ENCODE results near the gene DPM2. TPM values are rescaled to one million over a fixed set of nuclear protein-coding genes. Genes with fewer than 3 reads are reported as not detected.

The DPM2 gene
- total and polyA plus RNA-seq, 2 experiments from 2014 or later = 36.6 to 92.4 TPM

DNA sequence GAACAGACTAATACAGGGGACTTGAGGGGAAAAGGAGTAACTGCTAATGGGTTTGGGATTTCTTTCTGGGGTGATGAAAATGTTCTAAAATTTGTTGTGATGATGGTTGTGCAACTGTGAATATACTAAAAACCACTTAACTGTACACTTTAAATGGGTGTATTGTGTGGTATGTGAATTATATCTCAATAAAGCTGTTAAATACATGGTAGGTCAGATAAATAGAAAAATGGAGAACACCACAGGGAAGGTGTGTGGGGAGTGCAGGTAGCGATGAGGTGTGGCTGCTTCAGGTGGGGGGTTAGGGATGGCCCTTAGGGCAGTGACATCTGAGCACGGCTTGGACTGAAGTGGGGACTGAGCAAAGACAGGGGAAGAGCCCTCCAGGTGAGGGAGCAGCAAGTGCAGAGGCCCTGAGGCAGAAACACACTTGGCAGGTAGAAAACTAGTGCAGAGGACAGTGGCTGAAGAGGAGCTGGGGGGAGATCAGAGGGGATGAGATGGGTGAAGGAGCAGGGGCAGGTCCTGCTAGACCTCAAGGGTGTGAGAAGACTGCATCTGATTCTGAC lies 22.3 kb upstream of the DPM2 start (continued):
- TF ChIP-seq, protein P1, sequence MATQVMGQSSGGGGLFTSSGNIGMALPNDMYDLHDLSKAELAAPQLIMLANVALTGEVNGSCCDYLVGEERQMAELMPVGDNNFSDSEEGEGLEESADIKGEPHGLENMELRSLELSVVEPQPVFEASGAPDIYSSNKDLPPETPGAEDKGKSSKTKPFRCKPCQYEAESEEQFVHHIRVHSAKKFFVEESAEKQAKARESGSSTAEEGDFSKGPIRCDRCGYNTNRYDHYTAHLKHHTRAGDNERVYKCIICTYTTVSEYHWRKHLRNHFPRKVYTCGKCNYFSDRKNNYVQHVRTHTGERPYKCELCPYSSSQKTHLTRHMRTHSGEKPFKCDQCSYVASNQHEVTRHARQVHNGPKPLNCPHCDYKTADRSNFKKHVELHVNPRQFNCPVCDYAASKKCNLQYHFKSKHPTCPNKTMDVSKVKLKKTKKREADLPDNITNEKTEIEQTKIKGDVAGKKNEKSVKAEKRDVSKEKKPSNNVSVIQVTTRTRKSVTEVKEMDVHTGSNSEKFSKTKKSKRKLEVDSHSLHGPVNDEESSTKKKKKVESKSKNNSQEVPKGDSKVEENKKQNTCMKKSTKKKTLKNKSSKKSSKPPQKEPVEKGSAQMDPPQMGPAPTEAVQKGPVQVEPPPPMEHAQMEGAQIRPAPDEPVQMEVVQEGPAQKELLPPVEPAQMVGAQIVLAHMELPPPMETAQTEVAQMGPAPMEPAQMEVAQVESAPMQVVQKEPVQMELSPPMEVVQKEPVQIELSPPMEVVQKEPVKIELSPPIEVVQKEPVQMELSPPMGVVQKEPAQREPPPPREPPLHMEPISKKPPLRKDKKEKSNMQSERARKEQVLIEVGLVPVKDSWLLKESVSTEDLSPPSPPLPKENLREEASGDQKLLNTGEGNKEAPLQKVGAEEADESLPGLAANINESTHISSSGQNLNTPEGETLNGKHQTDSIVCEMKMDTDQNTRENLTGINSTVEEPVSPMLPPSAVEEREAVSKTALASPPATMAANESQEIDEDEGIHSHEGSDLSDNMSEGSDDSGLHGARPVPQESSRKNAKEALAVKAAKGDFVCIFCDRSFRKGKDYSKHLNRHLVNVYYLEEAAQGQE (IDR thresholded peaks at IDR 0.05; ENCODE audit: unreplicated experiment) = no peak
- TF ChIP-seq EZH2 (IDR thresholded peaks at IDR 0.05; ENCODE audit: low read depth, unreplicated experiment) (no peak), ETS1 (IDR thresholded peaks at IDR 0.05) (no peak)

DNA sequence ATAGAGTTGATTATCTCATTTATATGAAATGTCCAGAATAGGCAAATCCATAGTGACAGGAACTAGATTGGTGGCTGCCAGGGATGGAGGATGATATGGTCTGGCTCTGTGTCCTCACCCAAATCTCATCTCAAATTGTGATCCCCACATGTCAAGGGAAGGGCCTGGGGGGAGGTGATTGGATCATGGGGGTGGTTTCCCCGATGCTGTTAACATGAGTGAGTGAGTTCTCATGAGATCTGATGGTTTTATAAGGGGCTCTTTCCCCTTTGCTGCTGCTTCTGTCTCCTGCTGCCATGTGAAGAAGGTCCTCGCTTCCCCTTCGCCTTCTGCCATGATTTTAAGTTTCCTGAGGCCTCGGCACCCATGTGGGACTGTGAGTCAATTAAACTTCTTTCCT lies 21.7 kb upstream of the DPM2 start:
- Mint-ChIP-seq H3K27me3 (ENCODE audit: insufficient read depth, low read depth, poor library complexity) (peaks cover 22% of the 10 kb centered on the region), H3K9me3 (no peaks in the 10 kb centered on the region), H3K4me1 (peaks cover 53% of the 10 kb centered on the region), H3K4me3 (no peak overlapping the region), H3K36me3 (ENCODE audit: low read depth) (peaks cover 2% of the 10 kb centered on the region; the same call in 1 of the 3 replicates), H3K27ac (no peak overlapping the region)
- H3K4me1 ChIP-seq (ENCODE audit: insufficient read depth) = peaks cover 19% of the 10 kb centered on the region
- no peaks in the 10 kb centered on the region for H3K27me3 ChIP-seq (ENCODE audit: insufficient read depth)
- no peak for ATAC-seq
- H4K20me1 ChIP-seq (replicated peaks; ENCODE audit: insufficient read depth) = peaks cover 22% of the 10 kb centered on the region
- no peak overlapping the region for H3K27ac ChIP-seq (ENCODE audit: low read depth)
- H3F3A ChIP-seq (replicated peaks; ENCODE audit: low read depth) = 0 out of 2 replicates have a peak, but pooled peaks cover 3% of the 10 kb centered on the region
- H2AFZ ChIP-seq = no peak overlapping the region
- H3K9me2 ChIP-seq (ENCODE audit: insufficient read depth) = no peaks in the 10 kb centered on the region
- no peak overlapping the region for H3K4me2 ChIP-seq
- no peaks in the 10 kb centered on the region for H3K36me3 ChIP-seq (ENCODE audit: insufficient read depth)
- H3K79me2 ChIP-seq (replicated peaks; ENCODE audit: insufficient read depth) = peaks cover 96% of the 10 kb centered on the region
- no peak overlapping the region for H3K4me3 ChIP-seq
- no peak for DNase-seq (ENCODE audit: low spot score)
- TF ChIP-seq EZH2phosphoT487 (IDR thresholded peaks at IDR 0.05; ENCODE audit: unreplicated experiment) = no peak
- TF ChIP-seq, protein P2, sequence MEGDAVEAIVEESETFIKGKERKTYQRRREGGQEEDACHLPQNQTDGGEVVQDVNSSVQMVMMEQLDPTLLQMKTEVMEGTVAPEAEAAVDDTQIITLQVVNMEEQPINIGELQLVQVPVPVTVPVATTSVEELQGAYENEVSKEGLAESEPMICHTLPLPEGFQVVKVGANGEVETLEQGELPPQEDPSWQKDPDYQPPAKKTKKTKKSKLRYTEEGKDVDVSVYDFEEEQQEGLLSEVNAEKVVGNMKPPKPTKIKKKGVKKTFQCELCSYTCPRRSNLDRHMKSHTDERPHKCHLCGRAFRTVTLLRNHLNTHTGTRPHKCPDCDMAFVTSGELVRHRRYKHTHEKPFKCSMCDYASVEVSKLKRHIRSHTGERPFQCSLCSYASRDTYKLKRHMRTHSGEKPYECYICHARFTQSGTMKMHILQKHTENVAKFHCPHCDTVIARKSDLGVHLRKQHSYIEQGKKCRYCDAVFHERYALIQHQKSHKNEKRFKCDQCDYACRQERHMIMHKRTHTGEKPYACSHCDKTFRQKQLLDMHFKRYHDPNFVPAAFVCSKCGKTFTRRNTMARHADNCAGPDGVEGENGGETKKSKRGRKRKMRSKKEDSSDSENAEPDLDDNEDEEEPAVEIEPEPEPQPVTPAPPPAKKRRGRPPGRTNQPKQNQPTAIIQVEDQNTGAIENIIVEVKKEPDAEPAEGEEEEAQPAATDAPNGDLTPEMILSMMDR (conservative IDR thresholded peaks at IDR 0.05; ENCODE audit: low read depth in 2 of 2) = no peak
- TF ChIP-seq, protein P1 (IDR thresholded peaks at IDR 0.05; ENCODE audit: unreplicated experiment) = no peak
- TF ChIP-seq ZNF114 (CRISPR knock-in tag; IDR thresholded peaks at IDR 0.05) = no peak
- TF ChIP-seq ETS1 (IDR thresholded peaks at IDR 0.05) = no peak
- TF ChIP-seq JUNB (IDR thresholded peaks at IDR 0.05; ENCODE audit: unreplicated experiment) = no peak
- no peak for TF ChIP-seq NANOG (IDR thresholded peaks at IDR 0.05; ENCODE audit: borderline replicate concordance)
- no peak for TF ChIP-seq STAT1 (IDR thresholded peaks at IDR 0.05; ENCODE audit: unreplicated experiment)
- no peak for TF ChIP-seq EZH2 (IDR thresholded peaks at IDR 0.05; ENCODE audit: low read depth, unreplicated experiment)
- TF ChIP-seq ZNF331 (CRISPR knock-in tag; IDR thresholded peaks at IDR 0.05; ENCODE audit: low read depth) = no peak
- no peak for TF ChIP-seq POLR2AphosphoS5 (IDR thresholded peaks at IDR 0.05; ENCODE audit: low read depth)
- no peak for TF ChIP-seq CREB1 (CRISPR knock-in tag; IDR thresholded peaks at IDR 0.05; ENCODE audit: low read depth)
